Neuronal stem cell (in vitro differentiated cells): ENCODE measurements around the gene PLEKHH2.

Experiments used
- DNase-seq: peaks from one replicate; pipeline ENCODE4 v3.0.0-alpha.2; 2013; ENCODE audit warnings: low spot score
- H2AFZ ChIP-seq: one replicate; pipeline ENCODE4 v1.6.1; 2013; ENCODE audit warnings: mild to moderate bottlenecking, low read length, inconsistent platforms
- H2AK5ac ChIP-seq: 2 replicates; pipeline ENCODE4 v1.6.1; 2013; ENCODE audit warnings: low read depth, mild to moderate bottlenecking, inconsistent platforms, low read length, moderate library complexity, mixed read lengths
- H2BK120ac ChIP-seq: 2 replicates; pipeline ENCODE4 v1.6.1; 2013; ENCODE audit warnings: low read depth, mild to moderate bottlenecking, inconsistent platforms, low read length, moderate library complexity, mixed read lengths
- H2BK12ac ChIP-seq: one replicate; pipeline ENCODE4 v1.6.1; 2013; ENCODE audit warnings: low read length, inconsistent platforms
- H2BK15ac ChIP-seq: 2 replicates; pipeline ENCODE4 v1.6.1; 2013; ENCODE audit warnings: mild to moderate bottlenecking, low read length, inconsistent platforms, mixed read lengths
- H2BK5ac ChIP-seq: one replicate; pipeline ENCODE4 v1.6.1; 2013; ENCODE audit warnings: inconsistent platforms, mild to moderate bottlenecking, low read length, moderate library complexity
- H3K14ac ChIP-seq: one replicate; pipeline ENCODE4 v1.6.1; 2013; ENCODE audit warnings: low read length, inconsistent platforms
- H3K18ac ChIP-seq: 2 replicates; pipeline ENCODE4 v1.6.1; 2013; ENCODE audit warnings: low read length, inconsistent platforms
- H3K23ac ChIP-seq: 2 replicates; pipeline ENCODE4 v1.6.1; 2013; ENCODE audit warnings: low read depth, mild to moderate bottlenecking, mixed read lengths, low read length, inconsistent platforms; ENCODE audit not compliant: poor library complexity
- H3K27ac ChIP-seq: replicated peaks from 3 replicates; pipeline ENCODE4 v1.5.1; 2013; ENCODE audit warnings: low read length, inconsistent platforms
- H3K27me3 ChIP-seq, 3 experiments: 2 replicates each; pipeline ENCODE4 v1.6.1; 2013; ENCODE audit warnings: low read length in 3 of 3, mild to moderate bottlenecking in 2 of 3, inconsistent platforms in 1 of 3, low read depth in 1 of 3, mixed read lengths in 1 of 3, moderate library complexity in 1 of 3; ENCODE audit not compliant: control insufficient read depth in 3 of 3, insufficient read depth in 3 of 3
- H3K36me3 ChIP-seq, 2 donors: replicated peaks in 1 of 2; 2 replicates each; pipeline ENCODE4 v1.6.1; 2013; ENCODE audit warnings: low read length in 2 of 2; ENCODE audit not compliant: control insufficient read depth in 2 of 2, insufficient read depth in 2 of 2
- H3K4ac ChIP-seq: 2 replicates; pipeline ENCODE4 v1.6.1; 2013; ENCODE audit warnings: inconsistent platforms, mild to moderate bottlenecking, low read length, moderate library complexity
- H3K4me1 ChIP-seq, 2 donors: 1 replicate in 1 of 2; 2 replicates in 1 of 2; pipeline ENCODE4 v1.6.1; 2013; ENCODE audit warnings: low read length in 2 of 2, low read depth in 1 of 2; ENCODE audit not compliant: control insufficient read depth in 2 of 2, insufficient read depth in 1 of 2
- H3K4me2 ChIP-seq: one replicate; pipeline ENCODE4 v1.6.1; 2013; ENCODE audit warnings: mild to moderate bottlenecking, low read length, inconsistent platforms; ENCODE audit not compliant: insufficient read depth, poor library complexity, severe bottlenecking
- H3K4me3 ChIP-seq, 2 donors: 2 replicates each; pipeline ENCODE4 v1.5.1; 2013; ENCODE audit warnings: low read length in 2 of 2, mild to moderate bottlenecking in 2 of 2, inconsistent platforms in 1 of 2, moderate library complexity in 1 of 2
- H3K79me1 ChIP-seq: one replicate; pipeline ENCODE4 v1.6.1; 2013; ENCODE audit warnings: low read depth, mild to moderate bottlenecking, inconsistent platforms, low read length, moderate library complexity
- H3K9ac ChIP-seq: one replicate; pipeline ENCODE4 v1.6.1; 2013; ENCODE audit warnings: mild to moderate bottlenecking, low read depth, low read length, inconsistent platforms; ENCODE audit not compliant: poor library complexity
- H3K9me3 ChIP-seq, 2 donors: replicated peaks in 1 of 2; 2 replicates each; pipeline versions ENCODE3 to v1.6.1; 2013; ENCODE audit warnings: low read length in 2 of 2, mild to moderate bottlenecking in 2 of 2, inconsistent platforms in 1 of 2, low read depth in 1 of 2, mixed read lengths in 1 of 2, moderate library complexity in 1 of 2; ENCODE audit not compliant: control insufficient read depth in 2 of 2, insufficient read depth in 1 of 2
- H4K8ac ChIP-seq: one replicate; pipeline ENCODE4 v1.6.1; 2013; ENCODE audit warnings: low read depth, mild to moderate bottlenecking, inconsistent platforms, low read length, moderate library complexity
- H4K91ac ChIP-seq: one replicate; pipeline ENCODE4 v1.6.1; 2013; ENCODE audit warnings: low read length, low read depth, mild to moderate bottlenecking, inconsistent platforms; ENCODE audit not compliant: poor library complexity
- WGBS, 2 donors: extraction: QIAGEN DNeasy Blood & Tissue Kit; methylation state at CpG; one replicate each; pipeline ENCODE4 v1.1.7; 2013; ENCODE audit warnings: missing lambda C conversion rate in 2 of 2, mixed read lengths in 1 of 2; ENCODE audit not compliant: insufficient read length in 2 of 2, insufficient replicate concordance in 1 of 2; ENCODE audit errors: extremely low coverage in 2 of 2; 5-methylcytosine and 5-hydroxymethylcytosine counted together

PLEKHH2 gene

GRCh38 chr2:43751476-43751990 is 114.5 kb downstream of the PLEKHH2 start:
- Histone ChIP-seq H2BK15ac (no peak overlapping the region), H3K4ac (no peak overlapping the region), H3K14ac (no peak overlapping the region), H3K27ac (no peak overlapping the region), H2BK5ac (no peak overlapping the region), H3K79me1 (no peaks in the 10 kb centered on the region), H4K8ac (no peak overlapping the region), H2BK12ac (no peak overlapping the region), H2BK120ac (no peak overlapping the region), H2AK5ac (no peak overlapping the region), H3K36me3 (no peaks in the 10 kb centered on the region), H3K4me2 (no peak overlapping the region), H3K18ac (no peak overlapping the region), H3K27me3 (no peaks in the 10 kb centered on the region), H4K91ac (no peak overlapping the region), H3K9me3 (no peaks in the 10 kb centered on the region), H3K9ac (no peak overlapping the region), H3K4me1 (peaks cover 0 to 6% of the 10 kb centered on the region in 2 donors), H3K4me3 (no peak overlapping the region), H3K23ac (no peak overlapping the region), H2AFZ (peak overlapping the region; percentile 35)
- peak; percentile 18 for DNase-seq
- no CpG with 5 or more reads among the region's 5 CpGs for WGBS, 2 donors

- H2BK120ac ChIP-seq, result no peak overlapping the region
- no peak overlapping the region for H4K8ac ChIP-seq
- H2BK12ac ChIP-seq, result no peak overlapping the region
- no peak overlapping the region for H3K4me3 ChIP-seq
- no peak overlapping the region for H3K27ac ChIP-seq
- no peak overlapping the region for H2BK5ac ChIP-seq
- H3K79me1 ChIP-seq, result no peaks in the 10 kb centered on the region
- DNase-seq, result no peak
- no peaks in the 10 kb centered on the region for H3K36me3 ChIP-seq
- H3K9me3 ChIP-seq, result no peaks in the 10 kb centered on the region
- H3K18ac ChIP-seq, result no peak overlapping the region
- H3K27me3 ChIP-seq, result no peaks in the 10 kb centered on the region
- H3K14ac ChIP-seq, result no peak overlapping the region
- no peak overlapping the region for H4K91ac ChIP-seq
- H3K4me1 ChIP-seq, result peaks cover 0 to 6% of the 10 kb centered on the region in 2 donors
- no peak overlapping the region for H3K4me2 ChIP-seq
- H3K23ac ChIP-seq, result no peak overlapping the region
- H2AFZ ChIP-seq, result no peak overlapping the region
- no peak overlapping the region for H3K9ac ChIP-seq
- H2BK15ac ChIP-seq, result no peak overlapping the region
- H2AK5ac ChIP-seq, result no peak overlapping the region
- no peak overlapping the region for H3K4ac ChIP-seq
Observed at GRCh38 chr2:43752302-43752701, 115.2 kb downstream of the PLEKHH2 start.

- H2BK120ac ChIP-seq, result no peak overlapping the region
- H3K4me3 ChIP-seq, result no peak overlapping the region
- no peaks in the 10 kb centered on the region for H3K36me3 ChIP-seq
- no peak overlapping the region for H2BK15ac ChIP-seq
- no peak overlapping the region for H3K18ac ChIP-seq
- no peak overlapping the region for H2AK5ac ChIP-seq
- H2AFZ ChIP-seq, result no peak overlapping the region
- WGBS, 2 donors, result no CpG with 5 or more reads among the region's 7 CpGs
- H3K4me1 ChIP-seq, result peaks cover 0 to 6% of the 10 kb centered on the region in 2 donors
- no peak overlapping the region for H2BK5ac ChIP-seq
- H3K9me3 ChIP-seq, result no peaks in the 10 kb centered on the region
- H3K79me1 ChIP-seq, result no peaks in the 10 kb centered on the region
- H4K8ac ChIP-seq, result no peak overlapping the region
- H3K27me3 ChIP-seq, result no peaks in the 10 kb centered on the region
- no peak overlapping the region for H4K91ac ChIP-seq
- DNase-seq, result no peak
- H3K23ac ChIP-seq, result no peak overlapping the region
- H2BK12ac ChIP-seq, result no peak overlapping the region
- H3K4me2 ChIP-seq, result no peak overlapping the region
- no peak overlapping the region for H3K14ac ChIP-seq
- H3K27ac ChIP-seq, result no peak overlapping the region
- H3K4ac ChIP-seq, result no peak overlapping the region
- no peak overlapping the region for H3K9ac ChIP-seq
Observed at GRCh38 chr2:43754180-43754579, 117.1 kb downstream of the PLEKHH2 start.

- H3K14ac ChIP-seq, result no peak overlapping the region
- no peak for DNase-seq
- no peaks in the 10 kb centered on the region for H3K36me3 ChIP-seq
- H4K91ac ChIP-seq, result no peak overlapping the region
- H2BK15ac ChIP-seq, result no peak overlapping the region
- H3K4me3 ChIP-seq, result no peak overlapping the region
- no peak overlapping the region for H3K27ac ChIP-seq
- WGBS, 2 donors, result no CpG with 5 or more reads among the region's 3 CpGs
- no peak overlapping the region for H3K23ac ChIP-seq
- H4K8ac ChIP-seq, result no peak overlapping the region
- no peaks in the 10 kb centered on the region for H3K9me3 ChIP-seq
- H3K27me3 ChIP-seq, result no peaks in the 10 kb centered on the region
- H3K18ac ChIP-seq, result no peak overlapping the region
- peaks cover 0 to 3% of the 10 kb centered on the region in 2 donors for H3K4me1 ChIP-seq
- H2AK5ac ChIP-seq, result no peak overlapping the region
- no peak overlapping the region for H3K9ac ChIP-seq
- no peak overlapping the region for H2BK120ac ChIP-seq
- peak overlapping the region; percentile 14 for H2AFZ ChIP-seq
- H2BK5ac ChIP-seq, result no peak overlapping the region
- no peak overlapping the region for H3K4me2 ChIP-seq
- no peak overlapping the region for H2BK12ac ChIP-seq
- H3K4ac ChIP-seq, result no peak overlapping the region
- H3K79me1 ChIP-seq, result no peaks in the 10 kb centered on the region
Observed at GRCh38 chr2:43758739-43759138, 121.7 kb downstream of the PLEKHH2 start.
